MM.1S (cell line): ENCODE data around the gene GRAMD2A.

Source experiments
- EZH2 ChIP-seq: fragments of 300-600 bp; sonication (generic); optimal IDR thresholded peaks from 2 replicates; pipeline ENCODE3; 2017; ENCODE audit warnings: low read depth, mild to moderate bottlenecking, antibody characterized with exemption, low read length, mixed read lengths
- TF ChIP-seq, protein P1 (sequence below): fragments of 300-600 bp; sonication (generic); IDR thresholded peaks from 2 replicates; pipeline ENCODE4 v1.5.1; 2016; ENCODE audit warnings: antibody characterized with exemption, low read length, mixed read lengths

DNA sequence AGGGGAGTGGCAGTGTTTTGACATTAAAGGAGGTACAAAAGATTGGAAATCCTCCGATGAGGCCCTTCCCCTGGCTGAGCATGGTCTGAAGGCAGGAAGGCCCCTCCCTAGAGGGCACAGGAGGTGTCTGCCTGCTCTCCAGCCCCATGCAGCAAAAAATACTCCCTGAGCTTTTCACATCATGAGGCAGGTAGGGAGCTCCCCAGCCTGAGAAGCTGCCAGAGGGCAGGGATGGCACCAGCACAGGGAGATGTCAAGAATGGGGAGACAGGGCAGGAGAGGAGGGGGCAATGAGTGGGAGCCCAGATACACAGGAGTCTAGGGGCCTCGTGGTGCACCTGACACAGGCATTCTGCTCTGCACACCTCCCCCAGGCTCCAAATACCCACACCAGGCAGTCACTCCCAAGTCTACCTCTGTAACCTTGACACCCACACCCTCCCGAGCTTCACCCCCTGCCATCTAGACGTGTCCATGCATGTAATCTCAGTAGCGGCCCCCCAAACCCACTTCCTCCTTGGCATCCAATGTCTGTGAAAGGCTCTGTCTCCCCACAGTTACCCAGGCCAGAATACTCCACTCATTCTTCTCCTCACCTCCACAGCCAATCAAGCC lies 22.9 kb downstream of the GRAMD2A start:
- TF ChIP-seq, protein P1, sequence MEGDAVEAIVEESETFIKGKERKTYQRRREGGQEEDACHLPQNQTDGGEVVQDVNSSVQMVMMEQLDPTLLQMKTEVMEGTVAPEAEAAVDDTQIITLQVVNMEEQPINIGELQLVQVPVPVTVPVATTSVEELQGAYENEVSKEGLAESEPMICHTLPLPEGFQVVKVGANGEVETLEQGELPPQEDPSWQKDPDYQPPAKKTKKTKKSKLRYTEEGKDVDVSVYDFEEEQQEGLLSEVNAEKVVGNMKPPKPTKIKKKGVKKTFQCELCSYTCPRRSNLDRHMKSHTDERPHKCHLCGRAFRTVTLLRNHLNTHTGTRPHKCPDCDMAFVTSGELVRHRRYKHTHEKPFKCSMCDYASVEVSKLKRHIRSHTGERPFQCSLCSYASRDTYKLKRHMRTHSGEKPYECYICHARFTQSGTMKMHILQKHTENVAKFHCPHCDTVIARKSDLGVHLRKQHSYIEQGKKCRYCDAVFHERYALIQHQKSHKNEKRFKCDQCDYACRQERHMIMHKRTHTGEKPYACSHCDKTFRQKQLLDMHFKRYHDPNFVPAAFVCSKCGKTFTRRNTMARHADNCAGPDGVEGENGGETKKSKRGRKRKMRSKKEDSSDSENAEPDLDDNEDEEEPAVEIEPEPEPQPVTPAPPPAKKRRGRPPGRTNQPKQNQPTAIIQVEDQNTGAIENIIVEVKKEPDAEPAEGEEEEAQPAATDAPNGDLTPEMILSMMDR: no peak
- TF ChIP-seq EZH2: no peak
